VCaP (cell line): ENCODE results near the gene ZNF839.

ENCODE experiments used
- H3K27ac ChIP-seq: fragments of 450-650 bp; 2 replicates; pipeline ENCODE4 v1.5.1; 2017
- TF ChIP-seq, protein P1 (sequence below): fragments of 450-650 bp; conservative IDR thresholded peaks from 2 replicates; pipeline ENCODE4 v1.5.1; 2017; ENCODE audit warnings: mild to moderate bottlenecking, moderate library complexity

ZNF839 gene

DNA sequence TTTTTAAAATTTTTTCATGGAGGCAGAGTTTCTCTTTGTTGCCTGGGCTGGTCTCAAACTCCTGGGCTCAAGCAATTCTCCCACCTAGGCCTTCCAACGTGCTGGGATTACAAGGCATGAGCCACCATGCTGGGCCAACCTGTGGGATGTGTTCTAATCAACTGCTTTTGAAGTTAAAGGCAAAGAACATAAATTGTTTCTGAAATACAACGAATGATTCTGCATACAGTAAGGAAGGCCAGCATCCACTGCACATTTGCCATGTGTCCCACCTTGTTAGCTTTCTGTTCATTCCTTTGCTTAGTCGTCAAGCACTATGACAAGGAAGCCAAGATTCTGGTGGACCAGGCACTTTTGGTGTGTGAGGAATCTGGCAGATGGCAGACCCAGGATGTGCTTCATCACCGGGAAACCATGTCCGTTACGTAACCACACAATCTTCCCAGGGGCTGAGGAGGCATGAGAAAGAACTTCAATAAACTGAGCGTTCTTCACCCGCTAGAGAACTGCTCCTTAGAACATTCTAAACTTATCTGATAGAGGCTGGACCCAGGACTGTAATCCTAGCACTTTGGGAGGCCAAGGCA is 39.1 kb upstream of the ZNF839 start:
- TF ChIP-seq, protein P1, sequence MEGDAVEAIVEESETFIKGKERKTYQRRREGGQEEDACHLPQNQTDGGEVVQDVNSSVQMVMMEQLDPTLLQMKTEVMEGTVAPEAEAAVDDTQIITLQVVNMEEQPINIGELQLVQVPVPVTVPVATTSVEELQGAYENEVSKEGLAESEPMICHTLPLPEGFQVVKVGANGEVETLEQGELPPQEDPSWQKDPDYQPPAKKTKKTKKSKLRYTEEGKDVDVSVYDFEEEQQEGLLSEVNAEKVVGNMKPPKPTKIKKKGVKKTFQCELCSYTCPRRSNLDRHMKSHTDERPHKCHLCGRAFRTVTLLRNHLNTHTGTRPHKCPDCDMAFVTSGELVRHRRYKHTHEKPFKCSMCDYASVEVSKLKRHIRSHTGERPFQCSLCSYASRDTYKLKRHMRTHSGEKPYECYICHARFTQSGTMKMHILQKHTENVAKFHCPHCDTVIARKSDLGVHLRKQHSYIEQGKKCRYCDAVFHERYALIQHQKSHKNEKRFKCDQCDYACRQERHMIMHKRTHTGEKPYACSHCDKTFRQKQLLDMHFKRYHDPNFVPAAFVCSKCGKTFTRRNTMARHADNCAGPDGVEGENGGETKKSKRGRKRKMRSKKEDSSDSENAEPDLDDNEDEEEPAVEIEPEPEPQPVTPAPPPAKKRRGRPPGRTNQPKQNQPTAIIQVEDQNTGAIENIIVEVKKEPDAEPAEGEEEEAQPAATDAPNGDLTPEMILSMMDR = no peak
- H3K27ac ChIP-seq = no peak overlapping the region

DNA sequence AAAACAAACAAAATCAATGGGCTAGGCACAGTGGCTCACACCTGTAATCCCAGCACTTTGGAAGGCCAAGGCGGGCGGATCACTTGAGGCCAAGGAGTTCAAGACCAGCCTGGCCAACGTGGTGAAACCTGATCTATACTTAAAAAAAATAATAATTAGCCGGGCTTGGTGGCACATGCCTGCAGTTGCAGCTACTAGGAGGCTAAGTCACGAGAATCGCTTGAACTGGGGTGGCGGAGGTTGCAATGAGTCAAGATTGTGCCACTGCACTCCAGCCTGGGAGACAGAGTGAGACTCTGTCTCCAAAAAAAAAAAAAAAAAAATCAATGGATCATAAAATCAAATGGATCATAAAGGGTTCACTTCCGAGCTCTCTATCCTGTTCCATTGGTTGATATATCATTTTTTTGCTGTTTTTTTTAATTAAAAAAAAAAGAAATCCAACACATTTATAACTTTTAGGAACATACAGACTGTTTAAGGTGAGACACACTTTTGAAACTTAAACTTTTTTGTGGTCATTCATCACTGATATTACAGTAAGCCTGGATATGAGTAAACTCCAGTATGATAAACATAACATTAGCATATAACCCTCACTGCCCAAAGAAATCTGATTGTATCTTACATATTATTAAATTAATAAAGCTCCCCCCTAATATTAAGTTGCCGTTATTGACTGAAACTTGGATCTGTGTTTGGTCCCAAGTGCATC is 36.6 kb upstream of the ZNF839 start:
- H3K27ac ChIP-seq = no peak overlapping the region
- TF ChIP-seq, protein P1 = no peak

DNA sequence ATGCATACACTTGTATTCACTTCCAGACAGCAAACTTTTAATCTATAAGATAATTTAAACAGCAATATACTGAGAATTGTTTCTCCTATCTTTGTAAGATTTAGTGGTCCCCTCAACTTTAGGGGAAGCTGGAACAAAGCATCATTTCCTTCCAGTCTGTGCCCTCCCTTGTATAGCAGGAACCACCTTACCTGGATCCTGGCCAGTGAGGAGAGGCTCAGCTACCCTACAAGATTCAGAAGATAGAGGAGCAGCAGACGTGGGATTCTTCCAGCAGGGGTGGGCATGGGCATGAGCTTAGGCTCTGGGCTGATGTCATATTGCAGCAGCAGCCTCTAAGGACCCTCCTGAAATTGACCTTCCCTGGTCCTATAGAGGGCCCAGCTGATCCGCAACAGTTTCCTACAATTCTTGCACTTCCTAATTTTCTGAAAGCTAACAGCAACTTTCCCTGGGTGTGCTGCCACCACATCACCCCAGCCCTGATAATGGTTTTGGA is 35.9 kb upstream of the ZNF839 start:
- TF ChIP-seq, protein P1 = no peak
- no peak overlapping the region for H3K27ac ChIP-seq

DNA sequence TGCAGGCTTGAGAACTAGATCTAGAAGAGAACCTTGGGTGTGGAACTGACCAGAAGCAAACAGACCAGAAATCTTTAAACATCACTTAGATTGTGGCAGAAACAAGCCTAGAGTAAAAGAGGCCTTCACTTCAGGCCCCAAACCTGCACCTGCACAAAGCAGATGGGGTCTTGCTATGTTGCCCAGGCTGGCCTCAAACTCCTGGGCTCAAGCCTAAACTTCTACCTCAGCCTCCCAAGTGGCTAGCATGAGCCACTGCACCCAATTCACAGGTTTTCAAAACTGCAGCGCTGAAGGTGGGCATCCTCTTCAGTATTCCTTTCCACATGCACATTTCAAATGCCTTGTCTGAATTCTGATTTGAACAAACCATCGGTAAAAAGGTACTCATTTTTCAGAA is 34.4 kb upstream of the ZNF839 start:
- TF ChIP-seq, protein P1 = no peak
- H3K27ac ChIP-seq = no peak overlapping the region

DNA sequence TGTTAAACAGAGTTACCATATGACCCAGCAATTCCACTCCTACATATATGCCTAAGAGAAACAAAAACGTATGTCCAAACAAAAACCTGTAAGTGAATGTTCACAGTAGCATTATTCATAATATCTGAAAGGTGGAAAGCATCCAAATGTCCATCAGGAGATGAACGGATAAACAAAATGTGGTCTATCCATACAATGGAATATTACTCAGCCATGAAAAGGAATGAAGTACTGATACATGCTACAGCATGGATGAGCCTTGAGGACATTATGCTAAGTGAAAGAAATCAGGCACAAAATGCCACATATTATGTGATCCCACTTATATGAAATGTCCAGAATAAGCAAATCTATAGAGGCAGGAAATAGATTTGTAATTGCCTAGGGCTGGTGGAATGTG is 31.4 kb upstream of the ZNF839 start:
- no peak overlapping the region for H3K27ac ChIP-seq
- TF ChIP-seq, protein P1 = no peak

DNA sequence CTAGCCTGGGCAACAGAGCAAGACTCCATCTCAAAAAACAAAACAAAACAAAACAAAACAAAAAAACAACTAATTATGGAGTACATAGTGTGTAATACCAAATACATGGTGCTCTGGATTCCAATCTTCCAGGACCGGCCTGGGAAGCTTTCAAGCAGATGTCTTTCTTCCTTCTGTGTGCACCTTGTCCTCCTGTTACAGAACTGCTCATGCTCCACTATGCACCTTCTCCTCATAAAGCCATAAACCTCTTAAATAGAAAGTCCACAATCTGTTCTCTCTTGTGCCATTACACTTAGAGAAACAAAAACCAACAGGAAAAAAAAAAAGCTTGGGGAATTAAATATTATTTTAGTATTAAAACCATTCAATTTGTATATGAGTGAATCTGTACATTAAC is 27.1 kb upstream of the ZNF839 start:
- no peak overlapping the region for H3K27ac ChIP-seq
- TF ChIP-seq, protein P1 = no peak

DNA sequence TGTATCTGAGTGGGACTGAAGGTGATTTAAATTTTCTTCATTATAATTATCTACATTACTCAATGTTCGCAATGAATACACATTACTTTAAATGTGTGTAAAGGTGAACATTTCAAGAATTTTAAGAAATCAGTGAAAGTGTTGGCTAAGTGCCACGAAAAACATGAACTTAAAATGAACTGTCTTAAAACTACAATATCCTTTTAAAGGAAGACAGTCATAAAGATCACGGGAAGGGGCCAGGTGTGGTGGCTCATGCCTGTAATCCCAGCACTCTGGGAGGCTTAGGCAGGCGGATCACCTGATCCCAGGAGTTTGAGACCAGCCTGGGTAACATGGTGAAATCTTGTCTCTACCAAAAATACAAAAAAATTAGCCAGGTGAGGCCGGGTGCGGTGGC is 25.8 kb upstream of the ZNF839 start:
- H3K27ac ChIP-seq = no peak overlapping the region
- TF ChIP-seq, protein P1 = no peak
